ENCODE data around the gene ORAI3.

ORAI3 gene

GRCh38 chr16:30992931-30993816, 44.3 kb downstream of the ORAI3 start:
- no peak for DNase-seq

DNA sequence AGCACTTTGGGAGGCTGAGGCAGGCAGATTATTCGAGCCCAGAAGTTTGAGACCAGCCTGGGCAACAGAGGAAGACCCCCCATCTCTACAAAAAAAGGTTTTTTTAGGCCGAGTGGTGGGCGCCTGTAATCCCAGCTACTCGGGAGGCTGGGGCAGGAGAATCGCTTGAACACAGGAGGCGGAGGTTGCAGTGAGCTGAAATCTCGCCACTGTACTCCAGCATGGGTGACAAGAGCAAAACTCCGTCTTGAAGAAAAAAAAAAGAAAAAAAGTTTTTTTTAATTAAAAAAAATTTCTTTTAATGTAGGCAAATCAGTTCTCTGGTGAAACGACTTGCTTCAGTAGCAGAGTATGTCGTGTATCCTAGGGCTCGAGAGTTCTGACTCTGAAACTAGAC, 47.1 kb downstream of the ORAI3 start:
- DNase-seq, result no peak

GRCh38 chr16:30996324-30996984, 47.6 kb downstream of the ORAI3 start:
- DNase-seq, result no peak

DNA sequence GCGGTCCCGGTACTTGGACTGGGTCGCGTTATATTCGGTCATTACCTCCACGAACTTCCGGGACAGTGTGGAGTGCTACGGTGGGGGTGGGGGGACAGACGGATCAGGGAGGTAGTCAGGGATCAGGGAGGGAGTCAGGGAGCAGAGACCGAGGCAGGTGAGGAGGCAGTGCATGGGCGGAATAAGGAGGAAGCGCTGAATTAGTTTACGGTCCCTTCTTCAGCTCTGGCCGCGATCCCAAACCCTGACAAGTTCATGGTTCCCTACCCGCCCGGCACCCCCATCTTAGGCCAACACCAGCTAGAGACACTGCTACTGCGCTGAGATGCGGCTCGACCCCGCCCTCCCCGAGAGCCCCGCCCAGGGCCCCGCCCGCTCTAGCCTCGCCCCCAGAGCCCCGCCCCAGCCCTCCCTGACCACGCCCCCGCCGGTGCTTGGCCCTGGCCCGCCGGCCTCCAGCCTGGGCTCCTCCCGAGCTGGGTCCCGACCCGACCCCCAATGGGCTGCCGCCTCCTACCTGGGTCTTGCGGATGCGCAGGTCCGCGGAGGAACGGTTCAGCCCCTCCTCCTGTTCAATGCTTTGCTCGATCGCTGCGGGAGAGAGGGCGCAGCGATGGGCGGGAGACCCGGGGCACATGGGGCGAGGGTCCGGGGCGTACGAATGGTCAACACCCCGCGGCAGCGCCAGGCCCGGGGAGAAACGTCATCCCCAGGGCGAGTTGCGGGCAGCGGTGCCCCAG, 48.3 kb downstream of the ORAI3 start:
- DNase-seq, result no peak

DNA sequence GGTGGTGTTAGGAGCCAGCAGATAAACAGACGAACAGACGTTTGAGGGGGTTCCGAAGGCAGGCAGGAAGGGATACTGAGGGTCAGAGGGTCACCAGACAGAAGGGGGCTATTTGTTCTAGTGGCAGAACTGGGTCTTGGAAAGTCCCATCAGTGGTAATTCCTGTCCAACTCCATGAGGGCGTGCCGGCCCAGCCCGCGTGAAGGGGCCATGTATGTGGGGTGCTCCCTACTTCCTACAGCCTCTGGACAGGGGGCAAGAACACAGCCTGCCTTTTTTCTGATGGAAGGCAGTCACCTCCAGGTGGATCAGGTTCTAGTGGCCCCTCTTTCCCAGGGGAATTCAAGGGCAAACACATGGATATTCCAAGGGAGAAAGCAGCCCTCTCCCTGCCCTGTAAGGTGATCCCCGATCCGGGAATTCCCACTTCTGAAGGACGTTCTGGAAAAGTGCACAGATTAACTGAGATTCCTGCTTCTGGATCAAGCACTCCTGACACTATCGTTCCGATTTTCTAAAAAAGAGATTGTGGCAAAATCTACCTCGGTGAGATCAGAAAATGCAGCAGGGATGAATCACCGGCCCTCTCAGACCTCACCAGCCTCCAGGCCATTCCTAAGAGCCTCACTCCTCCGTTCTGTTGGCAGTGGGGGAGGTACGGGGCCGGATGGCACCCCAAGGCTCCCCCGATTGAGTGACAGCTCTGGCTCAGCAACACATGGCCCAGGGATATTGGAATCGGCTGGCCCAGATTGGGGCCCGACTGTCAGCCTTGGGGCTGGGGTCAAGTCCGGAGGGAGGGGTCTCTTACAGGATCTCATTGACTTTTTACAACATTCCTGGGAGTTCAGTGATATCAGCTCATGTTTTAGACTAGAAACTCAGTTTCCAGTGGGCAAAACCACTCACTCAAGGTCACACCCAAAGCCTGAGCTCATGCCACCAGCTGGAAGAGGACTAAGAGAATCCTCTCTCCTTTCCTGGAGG, 49.1 kb downstream of the ORAI3 start:
- DNase-seq, result no peak

DNA sequence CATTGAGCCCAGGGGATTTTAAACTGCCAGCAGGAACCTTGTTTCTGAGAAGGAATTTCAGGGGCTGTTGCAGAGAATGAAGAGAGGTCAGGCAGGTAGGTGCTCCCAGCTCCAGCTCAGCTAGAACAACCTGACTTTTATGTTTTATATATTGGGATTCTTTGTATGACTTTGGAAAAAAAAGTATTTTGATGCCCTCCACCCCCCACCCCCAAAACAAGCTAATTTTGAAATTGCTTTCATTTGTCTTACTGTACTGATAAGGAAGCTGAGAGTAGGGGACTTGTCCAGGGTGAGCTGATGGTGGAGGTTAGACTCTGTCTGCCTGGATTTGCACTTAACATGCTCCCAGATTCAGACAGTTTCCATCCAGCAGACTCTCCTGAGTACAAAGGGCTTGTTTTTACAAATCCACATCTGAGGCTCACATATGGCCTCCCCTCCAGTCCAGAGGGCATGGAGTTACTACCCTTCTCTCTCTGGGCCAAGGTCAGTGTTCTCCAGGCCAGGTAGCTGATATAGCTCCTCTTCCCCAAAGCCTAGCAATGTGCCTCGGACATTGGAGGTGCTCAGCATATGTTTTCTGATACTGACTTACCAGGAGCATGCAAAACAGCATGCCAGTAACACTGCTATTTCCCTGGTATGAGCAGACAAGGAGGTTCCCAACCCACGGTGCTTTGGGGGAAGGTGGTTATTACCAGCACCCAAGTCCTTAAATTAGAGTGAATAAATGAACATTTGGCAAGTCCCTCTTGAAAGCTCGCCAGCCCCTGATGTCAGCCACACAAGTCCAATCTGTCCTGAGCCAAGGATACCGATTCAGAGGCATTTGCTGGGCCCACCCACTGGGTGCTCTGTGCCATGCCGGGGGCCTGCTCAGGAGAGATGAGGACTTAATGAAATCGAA, 50.2 kb downstream of the ORAI3 start:
- DNase-seq, result no peak

DNA sequence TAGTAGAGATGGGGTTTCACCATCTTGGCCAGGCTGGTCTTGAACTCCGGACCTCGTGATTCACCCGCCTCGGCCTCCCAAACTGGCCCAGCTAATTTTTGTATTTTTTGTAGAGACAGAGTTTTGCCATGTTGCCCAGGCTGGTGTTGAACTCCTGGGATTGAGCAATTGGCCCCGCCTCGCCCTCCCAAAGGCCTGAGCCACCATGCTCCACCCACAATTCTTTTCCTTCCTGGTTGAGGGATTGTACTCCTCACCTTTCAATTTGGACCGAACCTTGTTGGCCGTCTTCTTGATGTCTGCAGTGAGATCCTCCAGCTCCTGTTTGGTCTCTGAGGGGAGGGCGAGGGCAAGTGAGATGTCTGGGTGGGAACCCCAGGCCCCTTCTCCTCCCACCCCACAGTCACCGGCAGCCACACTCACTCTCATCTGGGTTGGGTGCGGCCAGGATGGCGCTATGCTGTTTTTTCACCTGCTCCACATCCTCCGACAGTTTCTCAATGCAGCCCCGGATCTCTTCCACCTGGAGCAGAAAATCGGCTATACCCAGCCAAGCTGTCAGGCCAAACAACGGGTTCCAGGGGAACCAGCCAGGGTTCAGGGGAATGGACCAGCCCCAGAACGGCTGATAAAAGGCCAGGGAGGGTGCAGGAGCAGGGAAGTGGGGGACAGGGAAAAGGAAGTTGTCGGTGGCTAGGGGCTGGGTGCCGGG, 52.0 kb downstream of the ORAI3 start:
- DNase-seq, result no peak

GRCh38 chr16:31001507-31002249, 52.8 kb downstream of the ORAI3 start:
- no peak for DNase-seq

GRCh38 chr16:31002250-31002700, 53.4 kb downstream of the ORAI3 start:
- DNase-seq, result no peak

DNA sequence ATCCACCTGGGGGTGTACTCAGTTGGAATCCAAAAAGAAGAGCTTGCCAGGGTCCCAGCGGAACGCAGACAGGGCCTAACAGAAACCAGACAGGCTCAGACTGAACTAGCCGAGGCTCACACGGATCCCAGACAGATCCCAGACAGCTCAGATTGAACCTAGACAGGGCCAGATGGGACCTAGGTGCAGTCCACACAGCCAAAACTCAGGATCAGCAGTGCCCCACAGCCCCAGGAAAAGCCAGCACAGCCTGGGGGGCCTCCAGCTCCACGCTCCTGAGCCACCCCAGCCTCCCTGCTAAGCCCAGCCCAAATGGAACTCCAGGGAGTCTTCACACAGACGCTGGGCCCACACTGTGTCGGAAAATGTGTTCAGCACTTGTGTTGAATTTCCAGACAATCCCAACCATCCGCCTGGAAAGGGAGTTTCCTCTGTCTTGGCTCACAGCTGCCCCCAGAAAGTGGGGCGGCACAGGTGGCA, 54.0 kb downstream of the ORAI3 start:
- no peak for DNase-seq

GRCh38 chr16:31003744-31004143, 54.9 kb downstream of the ORAI3 start:
- no peak for DNase-seq
